H1 (cell line): ENCODE measurements around the gene RUNX1. TPM values are rescaled to one million over a fixed set of nuclear protein-coding genes. Genes with fewer than 3 reads are reported as not detected.

ENCODE experiments used
- CTCF ChIA-PET: fragments of 300-600 bp; sonication (Branson Sonifier 250); formaldehyde crosslinking; loops from one replicate; lab custom pipeline; 2021; ENCODE audit not compliant: partially characterized antibody; lab: Charles Lee
- POLR2A ChIA-PET: fragments of 300-600 bp; sonication (Branson Sonifier 250); formaldehyde crosslinking; loops from one replicate; lab custom pipeline; 2021; ENCODE audit warnings: inconsistent platforms; ENCODE audit not compliant: partially characterized antibody; lab: Charles Lee
- DNase-seq, 2 experiments: peaks; one replicate each; pipeline versions ENCODE4 v3.0.0 to v3.0.0-alpha.2; 2010 to 2022; ENCODE audit warnings: low spot score in 2 of 2, low read depth in 1 of 2, mixed read lengths in 1 of 2
- FAIRE-seq: peaks from 2 replicates; lab custom pipeline; 2011; peaks lifted over from hg19 to GRCh38; lab: Jason Lieb, UNC
- H2AFZ ChIP-seq: 2 replicates; pipeline ENCODE4 v1.8.1; 2012; ENCODE audit warnings: low read length, inconsistent platforms
- H2AK5ac ChIP-seq: 2 replicates; pipeline ENCODE4 v1.6.1; 2013; ENCODE audit warnings: low read depth, low read length
- H2BK120ac ChIP-seq: replicated peaks from 2 replicates; pipeline ENCODE3; 2013; ENCODE audit warnings: low read depth, low read length, inconsistent platforms
- H2BK12ac ChIP-seq: 2 replicates; pipeline ENCODE4 v1.6.1; 2013; ENCODE audit warnings: low read depth, low read length
- H2BK15ac ChIP-seq: 2 replicates; pipeline ENCODE4 v1.6.1; 2013; ENCODE audit warnings: low read length
- H2BK20ac ChIP-seq: 2 replicates; pipeline ENCODE4 v1.6.1; 2013; ENCODE audit warnings: low read length
- H2BK5ac ChIP-seq: 2 replicates; pipeline ENCODE4 v1.6.1; 2013; ENCODE audit warnings: low read depth, low read length
- H3K14ac ChIP-seq: 2 replicates; pipeline ENCODE4 v1.6.1; 2013; ENCODE audit warnings: inconsistent platforms; ENCODE audit not compliant: insufficient read length
- H3K18ac ChIP-seq: 2 replicates; pipeline ENCODE4 v1.6.1; 2013; ENCODE audit warnings: low read length; ENCODE audit errors: extremely low read depth
- H3K23ac ChIP-seq: 2 replicates; pipeline ENCODE4 v1.6.1; 2013; ENCODE audit warnings: inconsistent platforms; ENCODE audit not compliant: insufficient read length
- H3K23me2 ChIP-seq: 2 replicates; pipeline ENCODE4 v1.6.1; 2013; ENCODE audit warnings: low read depth, low read length
- H3K27ac ChIP-seq: 2 replicates; pipeline ENCODE4 v1.6.1; 2011; ENCODE audit warnings: low read depth, low read length, inconsistent platforms
- H3K27me3 ChIP-seq, 4 experiments: replicated peaks in 1 of 4; 1 replicate in 1 of 4; 2 replicates in 3 of 4; pipeline versions ENCODE4 v1.6.1 to v1.8.1; 2011 to 2013; ENCODE audit warnings: low read length in 3 of 4, mild to moderate bottlenecking in 3 of 4, inconsistent platforms in 2 of 4, mixed read lengths in 2 of 4, moderate library complexity in 1 of 4; ENCODE audit not compliant: control insufficient read depth in 3 of 4, insufficient read depth in 3 of 4; ENCODE audit errors: extremely low read depth in 1 of 4
- H3K36me3 ChIP-seq, 4 experiments: 2 replicates each; pipeline versions ENCODE4 v1.6.1 to v1.8.1; 2011 to 2013; ENCODE audit warnings: mild to moderate bottlenecking in 4 of 4, low read length in 3 of 4, moderate library complexity in 2 of 4, control low read depth in 1 of 4, inconsistent platforms in 1 of 4; ENCODE audit not compliant: insufficient read depth in 4 of 4, control insufficient read depth in 2 of 4
- H3K4ac ChIP-seq: replicated peaks from 2 replicates; pipeline ENCODE3; 2013; ENCODE audit warnings: low read length, low read depth, mixed read lengths, inconsistent platforms; ENCODE audit not compliant: insufficient read length
- H3K4me1 ChIP-seq, 4 experiments: replicated peaks in 1 of 4; 1 replicate in 1 of 4; 2 replicates in 3 of 4; pipeline versions ENCODE4 v1.6.1 to v1.8.1; 2011 to 2013; ENCODE audit warnings: low read length in 3 of 4, inconsistent platforms in 2 of 4, mixed read lengths in 1 of 4; ENCODE audit not compliant: insufficient read depth in 4 of 4, control insufficient read depth in 3 of 4
- H3K4me2 ChIP-seq, 2 experiments: 2 replicates each; pipeline versions ENCODE4 v1.6.1 to v1.8.1; 2011 to 2013; ENCODE audit warnings: low read depth in 2 of 2, low read length in 2 of 2, control low read depth in 1 of 2, inconsistent platforms in 1 of 2, mild to moderate bottlenecking in 1 of 2; ENCODE audit not compliant: insufficient read depth in 1 of 2
- H3K4me3 ChIP-seq, 4 experiments: fragments of 200-600, 300-600 bp in 1 of 4; sonication (generic), shearing (Covaris generic), sonication (Bioruptor Twin) in 1 of 4; 2 replicates each; pipeline versions ENCODE4 v1.5.1 to v1.8.1; 2011 to 2016; ENCODE audit warnings: low read length in 4 of 4, low read depth in 3 of 4, control low read depth in 2 of 4, inconsistent platforms in 2 of 4, mild to moderate bottlenecking in 2 of 4, mixed read lengths in 1 of 4, moderate library complexity in 1 of 4; ENCODE audit not compliant: insufficient read depth in 2 of 4; ENCODE audit errors: extremely low read depth in 1 of 4
- H3K56ac ChIP-seq: replicated peaks from 2 replicates; pipeline ENCODE3; 2013; ENCODE audit warnings: low read depth, mild to moderate bottlenecking, mixed read lengths, low read length, inconsistent platforms; ENCODE audit not compliant: insufficient read length
- H3K79me1 ChIP-seq: 2 replicates; pipeline ENCODE4 v1.6.1; 2013; ENCODE audit warnings: low read depth, low read length, control low read depth
- H3K79me2 ChIP-seq, 2 experiments: 2 replicates each; pipeline versions ENCODE4 v1.6.1 to v1.8.1; 2012 to 2013; ENCODE audit warnings: low read length in 2 of 2, mild to moderate bottlenecking in 2 of 2, inconsistent platforms in 1 of 2; ENCODE audit not compliant: insufficient read depth in 2 of 2, control insufficient read depth in 1 of 2
- H3K9ac ChIP-seq, 4 experiments: replicated peaks in 1 of 4; 1 replicate in 1 of 4; 2 replicates in 3 of 4; pipeline versions ENCODE4 v1.6.1 to v1.8.1; 2011 to 2013; ENCODE audit warnings: low read depth in 3 of 4, low read length in 3 of 4, control low read depth in 2 of 4, mild to moderate bottlenecking in 2 of 4, moderate library complexity in 2 of 4, inconsistent platforms in 1 of 4; ENCODE audit errors: extremely low read depth in 1 of 4
- H3K9me3 ChIP-seq, 2 experiments: 2 replicates each; pipeline versions ENCODE4 v1.6.1 to v1.8.1; 2012 to 2013; ENCODE audit warnings: mild to moderate bottlenecking in 2 of 2, moderate library complexity in 2 of 2, control low read depth in 1 of 2, inconsistent platforms in 1 of 2, low read depth in 1 of 2, low read length in 1 of 2, mixed read lengths in 1 of 2; ENCODE audit not compliant: insufficient read depth in 2 of 2
- H4K20me1 ChIP-seq, 2 experiments: replicated peaks in 1 of 2; 2 replicates each; pipeline versions ENCODE3 to v1.8.1; 2011 to 2013; ENCODE audit warnings: inconsistent platforms in 2 of 2, low read length in 2 of 2, mild to moderate bottlenecking in 1 of 2; ENCODE audit not compliant: insufficient read depth in 2 of 2, control insufficient read depth in 1 of 2
- H4K5ac ChIP-seq: 2 replicates; pipeline ENCODE4 v1.6.1; 2013; ENCODE audit warnings: low read length, low read depth, mixed read lengths, inconsistent platforms; ENCODE audit not compliant: insufficient read length
- H4K8ac ChIP-seq: 2 replicates; pipeline ENCODE4 v1.8.0; 2013; ENCODE audit warnings: mild to moderate bottlenecking, moderate library complexity, low read length, inconsistent platforms; ENCODE audit not compliant: insufficient read depth; ENCODE audit errors: extremely low read depth
- H4K91ac ChIP-seq: replicated peaks from 2 replicates; pipeline ENCODE3; 2013; ENCODE audit warnings: low read length, mixed read lengths, inconsistent platforms; ENCODE audit not compliant: insufficient read length
- ASH2L ChIP-seq: fragments of 200-600, 300-600 bp; sonication (generic); IDR thresholded peaks from one replicate; pipeline ENCODE4 v1.7.1; 2017; ENCODE audit warnings: low read length
- CBX8 ChIP-seq: fragments of 300-800, 300-1000 bp; sonication (generic); IDR thresholded peaks from 2 replicates; pipeline ENCODE4 v1.7.1; 2016; ENCODE audit warnings: low read depth, low read length, borderline replicate concordance
- CEBPB ChIP-seq: IDR thresholded peaks from 2 replicates; pipeline ENCODE4 v1.6.1; 2012; ENCODE audit warnings: low read depth, low read length
- MAFK ChIP-seq: IDR thresholded peaks from 2 replicates; pipeline ENCODE4 v1.6.1; 2012; ENCODE audit warnings: low read depth, mild to moderate bottlenecking, improper control_type of control experiment, low read length
- MAX ChIP-seq: IDR thresholded peaks from 2 replicates; pipeline ENCODE4 v1.6.1; 2012; ENCODE audit warnings: inconsistent platforms
- NRF1 ChIP-seq: IDR thresholded peaks from 2 replicates; pipeline ENCODE4 v1.6.1; 2011; ENCODE audit warnings: mild to moderate bottlenecking, low read depth, low read length, improper control_type of control experiment
- TBP ChIP-seq: IDR thresholded peaks from 2 replicates; pipeline ENCODE4 v1.6.1; 2011; ENCODE audit warnings: low read depth, low read length, improper control_type of control experiment
- TCF12 ChIP-seq: IDR thresholded peaks from 2 replicates; pipeline ENCODE4 v1.6.1; 2011; ENCODE audit warnings: low read depth, mild to moderate bottlenecking, low read length
- WGBS, 2 experiments: shearing (Covaris generic) in 1 of 2; methylation state at CpG; one replicate each; pipeline versions ENCODE4 v1.1.6 to v1.1.7; 2013 to 2015; ENCODE audit warnings: low lambda C conversion rate in 2 of 2, mixed read lengths in 2 of 2, inconsistent platforms in 1 of 2, low coverage in 1 of 2, missing lambda C conversion rate in 1 of 2; ENCODE audit not compliant: insufficient replicate concordance in 2 of 2, insufficient coverage in 1 of 2, insufficient read length in 1 of 2; ENCODE audit errors: extremely low coverage in 1 of 2, missing lambda C conversion rate in 1 of 2; 5-methylcytosine and 5-hydroxymethylcytosine counted together
- polyA plus RNA-seq, 7 experiments: library from polyadenylated mRNA; depleted of rRNA in 3 of 7; stranded (reverse) in 5 of 7; unstranded in 2 of 7; fragments of >200 nt in 5 of 7; fragments of 200-250 nt in 2 of 7; gene quantifications; 1 replicate in 5 of 7; 2 replicates in 1 of 7; 4 replicates in 1 of 7; pipeline versions ENCODE4 v1.2.1 to v1.2.3, GENCODE V29; 2011 to 2013; ENCODE audit warnings: missing spikeins in 2 of 7, mixed read lengths in 2 of 7
- total RNA-seq: library from RNA; stranded (reverse); fragmentation: NEBNext Ultra II Directional; extraction: Animal tissue kit (Norgen Biotek cat#: 25700); gene quantifications from 2 replicates; pipeline ENCODE4 v1.2.1, GENCODE V29; 2021
- TF ChIP-seq, protein P1 (sequence below): IDR thresholded peaks from 2 replicates; pipeline ENCODE4 v1.6.1; 2011; ENCODE audit warnings: low read depth, mild to moderate bottlenecking, low read length; ENCODE audit not compliant: insufficient read depth

The RUNX1 gene
- total and polyA plus RNA-seq, 2 of the 8 experiments (the other 6 are each of a cell fraction or from before 2014, with no cell fraction given) = 0.20 to 0.60 TPM

- H3K36me3 ChIP-seq = no peaks in the 10 kb centered on the region
- H3K9me3 ChIP-seq = no peaks in the 10 kb centered on the region
- FAIRE-seq (no peak), DNase-seq (no peak)
- H3K79me2 ChIP-seq = no peaks in the 10 kb centered on the region
- H4K8ac ChIP-seq = no peak overlapping the region
- no peak overlapping the region for H3K18ac ChIP-seq
- H3K14ac ChIP-seq = no peak overlapping the region
- H3K4me2 ChIP-seq = no peak overlapping the region
- H2AFZ ChIP-seq = no peak overlapping the region
- H3K56ac ChIP-seq = no peak overlapping the region
- H4K91ac ChIP-seq = no peak overlapping the region
- no peak overlapping the region for H3K27ac ChIP-seq
- no peak overlapping the region for H4K5ac ChIP-seq
- H3K4ac ChIP-seq = no peak overlapping the region
- H3K79me1 ChIP-seq = no peaks in the 10 kb centered on the region
- WGBS, 2 experiments = 90% methylated on average over 4 of the region's 4 CpGs; no CpG with 5 or more reads in 1 of the 2 experiments
- H2BK20ac ChIP-seq = no peak overlapping the region
- no peak overlapping the region for H2BK12ac ChIP-seq
- no peak overlapping the region for H2BK5ac ChIP-seq
- ChIA-PET CTCF (interaction anchor here (0.6 to 1.1 kb wide), 4 partner anchors 18 to 325 kb away, joined by 3 read pairs; no protein-coding TSS in a partner anchor), POLR2A (no interaction called here)
- H2AK5ac ChIP-seq = no peak overlapping the region
- H3K23ac ChIP-seq = no peak overlapping the region
- H3K4me1 ChIP-seq = no peaks in the 10 kb centered on the region
- no peak overlapping the region for H3K4me3 ChIP-seq
- H2BK120ac ChIP-seq = no peak overlapping the region
- no peaks in the 10 kb centered on the region for H3K27me3 ChIP-seq
- H4K20me1 ChIP-seq = no peaks in the 10 kb centered on the region
- H3K9ac ChIP-seq = no peak overlapping the region
- no peak overlapping the region for H2BK15ac ChIP-seq
- H3K23me2 ChIP-seq = peaks cover 2% of the 10 kb centered on the region; the same call in 1 of the 2 replicates
- TF ChIP-seq TBP = no peak
- no peak for TF ChIP-seq CEBPB
- TF ChIP-seq TCF12 = no peak
- TF ChIP-seq NRF1 = no peak
- no peak for TF ChIP-seq MAFK
- no peak for TF ChIP-seq CBX8
- TF ChIP-seq, protein P1, sequence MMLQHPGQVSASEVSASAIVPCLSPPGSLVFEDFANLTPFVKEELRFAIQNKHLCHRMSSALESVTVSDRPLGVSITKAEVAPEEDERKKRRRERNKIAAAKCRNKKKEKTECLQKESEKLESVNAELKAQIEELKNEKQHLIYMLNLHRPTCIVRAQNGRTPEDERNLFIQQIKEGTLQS = no peak
- TF ChIP-seq ASH2L = no peak
- TF ChIP-seq MAX = no peak
Measured at GRCh38 chr21:34928637-34929036, 120.5 kb downstream of the RUNX1 start.
